Fibroblast of the aortic adventitia (primary cell): Measurements from ENCODE around the gene CEP104. TPM values are rescaled to one million over a fixed set of nuclear protein-coding genes. Genes with fewer than 3 reads are reported as not detected.

ENCODE experiments used
- DNase-seq: peaks from one replicate; pipeline ENCODE4 v3.0.0-alpha.2; 2010; ENCODE audit warnings: low read depth
- H3K4me3 ChIP-seq: 2 replicates; pipeline ENCODE4 v1.5.1; 2011; ENCODE audit warnings: low read depth, mild to moderate bottlenecking, control low read depth, low read length, moderate library complexity
- CTCF ChIP-seq: IDR thresholded peaks from 2 replicates; pipeline ENCODE4 v1.5.1; 2011; ENCODE audit warnings: mild to moderate bottlenecking, low read length, control low read depth, inconsistent platforms; ENCODE audit not compliant: insufficient read depth
- total RNA-seq: library from RNA; depleted of rRNA; stranded (reverse); fragments of >200 nt; gene quantifications from 2 replicates; pipeline ENCODE4 v1.2.3, GENCODE V29; 2012; ENCODE audit warnings: low replicate concordance

The CEP104 gene
- total RNA-seq, 1 donor = 16.9 TPM

GRCh38 chr1:3893190-3893589 lies 36.2 kb upstream of the CEP104 start:
- no peak for TF ChIP-seq CTCF
- no peak overlapping the region for H3K4me3 ChIP-seq
- no peak for DNase-seq

- no peak for TF ChIP-seq CTCF
- no peak for DNase-seq
- no peak overlapping the region for H3K4me3 ChIP-seq
Measured at GRCh38 chr1:3892748-3893147, 35.7 kb upstream of the CEP104 start.

- no peak for DNase-seq
Measured at GRCh38 chr1:3891329-3891865, 34.4 kb upstream of the CEP104 start.

GRCh38 chr1:3890389-3891328 lies 33.6 kb upstream of the CEP104 start:
- H3K4me3 ChIP-seq = no peak overlapping the region
- no peak for DNase-seq
- no peak for TF ChIP-seq CTCF

More at GRCh38 chr1:3891329-3891865, 34.4 kb upstream of the CEP104 start:
- no peak overlapping the region for H3K4me3 ChIP-seq
- no peak for TF ChIP-seq CTCF

- TF ChIP-seq CTCF = no peak
- DNase-seq = no peak
- H3K4me3 ChIP-seq = no peak overlapping the region
Measured at GRCh38 chr1:3889936-3890335, 32.9 kb upstream of the CEP104 start.

- no peak for TF ChIP-seq CTCF
- DNase-seq = no peak
- H3K4me3 ChIP-seq = no peak overlapping the region
Measured at GRCh38 chr1:3888301-3888700, 31.3 kb upstream of the CEP104 start.
